HepG2 (cell line): ENCODE data around the gene KBTBD3. TPM values are rescaled to one million over a fixed set of nuclear protein-coding genes. Genes with fewer than 3 reads are reported as not detected.

Experiments
- ARID2 ChIP-seq: sonication (generic); formaldehyde crosslinking; IDR thresholded peaks from 2 replicates; pipeline ENCODE4 v1.8.1; 2022; ENCODE audit warnings: mild to moderate bottlenecking, missing genetic modification reagents, borderline replicate concordance
- FOXC1 ChIP-seq: sonication (generic); formaldehyde crosslinking; IDR thresholded peaks from 2 replicates; pipeline ENCODE4 v1.8.0; 2022; ENCODE audit warnings: mild to moderate bottlenecking, missing genetic modification reagents, borderline replicate concordance
- HOXA5 ChIP-seq: sonication (generic); formaldehyde crosslinking; IDR thresholded peaks from 2 replicates; pipeline ENCODE4 v1.4.0; 2020; ENCODE audit warnings: missing genetic modification reagents
- MED1 ChIP-seq: sonication (generic); formaldehyde crosslinking; IDR thresholded peaks from 2 replicates; pipeline ENCODE4 v1.4.0; 2020; ENCODE audit warnings: missing genetic modification reagents
- SP2 ChIP-seq: sonication (generic); formaldehyde crosslinking; IDR thresholded peaks from 2 replicates; pipeline ENCODE4 v1.5.1; 2020; ENCODE audit warnings: mild to moderate bottlenecking, missing genetic modification reagents
- ZC3H13 ChIP-seq: sonication (generic); formaldehyde crosslinking; IDR thresholded peaks from 2 replicates; pipeline ENCODE4 v1.8.1; 2023; ENCODE audit warnings: mild to moderate bottlenecking, missing genetic modification reagents, moderate library complexity
- ZFP90 ChIP-seq: sonication (generic); formaldehyde crosslinking; IDR thresholded peaks from 2 replicates; pipeline ENCODE4 v1.8.0; 2022; ENCODE audit warnings: missing genetic modification reagents, mild to moderate bottlenecking, inconsistent platforms, borderline replicate concordance
- ZNF101 ChIP-seq: sonication (generic); formaldehyde crosslinking; IDR thresholded peaks from 2 replicates; pipeline ENCODE4 v1.4.0; 2020; ENCODE audit warnings: mild to moderate bottlenecking, low read depth, missing genetic modification reagents, borderline replicate concordance
- ZNF333 ChIP-seq: sonication (generic); formaldehyde crosslinking; IDR thresholded peaks from 2 replicates; pipeline ENCODE4 v1.4.0; 2020; ENCODE audit warnings: mild to moderate bottlenecking, missing genetic modification reagents, borderline replicate concordance
- ZNF430 ChIP-seq: sonication (generic); formaldehyde crosslinking; IDR thresholded peaks from 2 replicates; pipeline ENCODE4 v1.9.0; 2021; ENCODE audit warnings: mild to moderate bottlenecking, missing genetic modification reagents
- ZNF558 ChIP-seq: sonication (generic); formaldehyde crosslinking; IDR thresholded peaks from 2 replicates; pipeline ENCODE4 v1.9.0; 2022; ENCODE audit warnings: mild to moderate bottlenecking, missing genetic modification reagents, borderline replicate concordance
- ZNF644 ChIP-seq: IDR thresholded peaks from 2 replicates; pipeline ENCODE4 v1.6.1; 2016; ENCODE audit warnings: low read depth
- ZNF652 ChIP-seq: IDR thresholded peaks from 2 replicates; pipeline ENCODE4 v1.6.1; 2016; ENCODE audit warnings: low read depth, borderline replicate concordance
- ZSCAN25 ChIP-seq: sonication (generic); formaldehyde crosslinking; IDR thresholded peaks from 2 replicates; pipeline ENCODE4 v1.8.0; 2022; ENCODE audit warnings: mild to moderate bottlenecking, missing genetic modification reagents
- polyA plus RNA-seq, 8 experiments: library from polyadenylated mRNA; depleted of rRNA in 3 of 8; stranded (reverse) in 7 of 8; unstranded in 1 of 8; fragments of >200 nt; fragmentation: Illumina TruSeq in 4 of 8; extraction: Trizol in 4 of 8; gene quantifications; 2 replicates each; pipeline versions ENCODE4 v1.2.1 to v1.2.3, GENCODE V29; 2011 to 2016; ENCODE audit warnings: low read depth in 4 of 8, missing spikeins in 1 of 8, mixed read lengths in 1 of 8; ENCODE audit not compliant: insufficient read depth in 1 of 8
- total RNA-seq, 5 experiments: library from RNA; depleted of rRNA; stranded (reverse); fragments of >200 nt; fragmentation: Illumina TruSeq; extraction: Trizol; gene quantifications; 2 replicates each; pipeline ENCODE4 v1.2.3, GENCODE V29; 2016; ENCODE audit warnings: low read depth in 1 of 5
- TF ChIP-seq, protein P1 (sequence below): sonication (generic); formaldehyde crosslinking; IDR thresholded peaks from 2 replicates; pipeline ENCODE4 v1.4.0; 2020; ENCODE audit warnings: mild to moderate bottlenecking, missing genetic modification reagents
- TF ChIP-seq, protein P2 (sequence below): sonication (generic); formaldehyde crosslinking; IDR thresholded peaks from 2 replicates; pipeline ENCODE4 v1.8.0; 2022; ENCODE audit warnings: mild to moderate bottlenecking, missing genetic modification reagents; ENCODE audit not compliant: insufficient replicate concordance
- TF ChIP-seq, protein P3 (sequence below): sonication (generic); formaldehyde crosslinking; IDR thresholded peaks from 2 replicates; pipeline ENCODE4 v1.8.1; 2023; ENCODE audit warnings: mild to moderate bottlenecking, missing genetic modification reagents
- TF ChIP-seq, protein P4 (sequence below): sonication (generic); formaldehyde crosslinking; IDR thresholded peaks from 2 replicates; pipeline ENCODE4 v1.5.0; 2020; ENCODE audit warnings: mild to moderate bottlenecking, missing genetic modification reagents

KBTBD3 gene
- total and polyA plus RNA-seq, 2 of the 13 experiments (the other 11 are each of a cell fraction or from before 2014, with no cell fraction given) = 1.8 to 7.4 TPM

DNA sequence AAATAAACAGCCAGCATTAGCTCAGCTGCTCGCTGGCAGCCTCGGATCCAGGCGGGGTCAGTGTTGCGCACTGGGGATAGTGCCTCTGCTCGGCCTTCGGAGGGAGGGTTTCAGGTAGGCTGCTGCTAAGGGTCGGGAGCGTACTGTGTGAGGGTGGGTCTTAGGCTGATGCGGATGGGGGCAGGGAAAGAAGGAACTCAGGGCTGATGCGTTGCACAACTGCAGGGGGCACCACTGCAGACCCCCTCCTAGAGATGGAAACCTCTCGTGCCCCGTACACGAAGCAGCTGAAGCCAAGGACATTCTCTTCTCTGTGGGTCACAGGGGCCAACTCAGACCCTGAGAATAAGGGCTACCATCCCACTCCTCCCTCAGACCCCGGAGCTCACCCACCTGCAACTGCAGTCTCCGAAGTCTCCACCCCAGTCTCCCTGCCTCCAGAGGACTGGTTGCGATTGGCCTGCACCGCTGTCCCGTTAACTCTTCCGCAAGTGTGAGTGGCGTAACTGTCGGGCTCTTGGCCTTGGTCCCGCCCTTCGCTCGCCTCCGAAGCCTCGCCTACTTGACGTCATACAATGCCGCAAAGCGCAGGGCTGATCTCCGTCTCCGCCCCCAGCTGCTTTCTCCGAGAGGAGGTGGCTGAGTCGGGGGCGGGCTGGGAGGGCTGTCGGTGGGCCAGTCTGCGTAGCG, at the start of gene KBTBD3 (continued):
- TF ChIP-seq, protein P1, sequence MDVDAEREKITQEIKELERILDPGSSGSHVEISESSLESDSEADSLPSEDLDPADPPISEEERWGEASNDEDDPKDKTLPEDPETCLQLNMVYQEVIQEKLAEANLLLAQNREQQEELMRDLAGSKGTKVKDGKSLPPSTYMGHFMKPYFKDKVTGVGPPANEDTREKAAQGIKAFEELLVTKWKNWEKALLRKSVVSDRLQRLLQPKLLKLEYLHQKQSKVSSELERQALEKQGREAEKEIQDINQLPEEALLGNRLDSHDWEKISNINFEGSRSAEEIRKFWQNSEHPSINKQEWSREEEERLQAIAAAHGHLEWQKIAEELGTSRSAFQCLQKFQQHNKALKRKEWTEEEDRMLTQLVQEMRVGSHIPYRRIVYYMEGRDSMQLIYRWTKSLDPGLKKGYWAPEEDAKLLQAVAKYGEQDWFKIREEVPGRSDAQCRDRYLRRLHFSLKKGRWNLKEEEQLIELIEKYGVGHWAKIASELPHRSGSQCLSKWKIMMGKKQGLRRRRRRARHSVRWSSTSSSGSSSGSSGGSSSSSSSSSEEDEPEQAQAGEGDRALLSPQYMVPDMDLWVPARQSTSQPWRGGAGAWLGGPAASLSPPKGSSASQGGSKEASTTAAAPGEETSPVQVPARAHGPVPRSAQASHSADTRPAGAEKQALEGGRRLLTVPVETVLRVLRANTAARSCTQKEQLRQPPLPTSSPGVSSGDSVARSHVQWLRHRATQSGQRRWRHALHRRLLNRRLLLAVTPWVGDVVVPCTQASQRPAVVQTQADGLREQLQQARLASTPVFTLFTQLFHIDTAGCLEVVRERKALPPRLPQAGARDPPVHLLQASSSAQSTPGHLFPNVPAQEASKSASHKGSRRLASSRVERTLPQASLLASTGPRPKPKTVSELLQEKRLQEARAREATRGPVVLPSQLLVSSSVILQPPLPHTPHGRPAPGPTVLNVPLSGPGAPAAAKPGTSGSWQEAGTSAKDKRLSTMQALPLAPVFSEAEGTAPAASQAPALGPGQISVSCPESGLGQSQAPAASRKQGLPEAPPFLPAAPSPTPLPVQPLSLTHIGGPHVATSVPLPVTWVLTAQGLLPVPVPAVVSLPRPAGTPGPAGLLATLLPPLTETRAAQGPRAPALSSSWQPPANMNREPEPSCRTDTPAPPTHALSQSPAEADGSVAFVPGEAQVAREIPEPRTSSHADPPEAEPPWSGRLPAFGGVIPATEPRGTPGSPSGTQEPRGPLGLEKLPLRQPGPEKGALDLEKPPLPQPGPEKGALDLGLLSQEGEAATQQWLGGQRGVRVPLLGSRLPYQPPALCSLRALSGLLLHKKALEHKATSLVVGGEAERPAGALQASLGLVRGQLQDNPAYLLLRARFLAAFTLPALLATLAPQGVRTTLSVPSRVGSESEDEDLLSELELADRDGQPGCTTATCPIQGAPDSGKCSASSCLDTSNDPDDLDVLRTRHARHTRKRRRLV (CRISPR knock-in tag) = no peak; the same call in 1 of the 2 replicates
- TF ChIP-seq MED1 (CRISPR knock-in tag) (no peak; the same call in 1 of the 2 replicates), ZNF558 (CRISPR knock-in tag) (no peak), ZNF333 (CRISPR knock-in tag) (0 out of 2 replicates have a peak, but pooled peaks have one; percentile 22), ZNF430 (CRISPR knock-in tag) (peak; percentile 74; the same call in 1 of the 2 replicates), HOXA5 (CRISPR knock-in tag) (peak; percentile 71; the same call in 1 of the 2 replicates), ZSCAN25 (CRISPR knock-in tag) (peak; percentile 10; the same call in 1 of the 2 replicates), ZNF101 (CRISPR knock-in tag) (no peak), ARID2 (CRISPR knock-in tag) (peak; percentile 89; the same call in 1 of the 2 replicates), ZC3H13 (CRISPR knock-in tag) (no peak), ZNF644 (CRISPR knock-in tag) (peak; percentile 21; the same call in 1 of the 2 replicates), SP2 (peak; percentile 96), ZFP90 (CRISPR knock-in tag) (peak; percentile 87), ZNF652 (CRISPR knock-in tag) (no peak), FOXC1 (CRISPR knock-in tag) (peak; percentile 88)
- TF ChIP-seq, protein P2, sequence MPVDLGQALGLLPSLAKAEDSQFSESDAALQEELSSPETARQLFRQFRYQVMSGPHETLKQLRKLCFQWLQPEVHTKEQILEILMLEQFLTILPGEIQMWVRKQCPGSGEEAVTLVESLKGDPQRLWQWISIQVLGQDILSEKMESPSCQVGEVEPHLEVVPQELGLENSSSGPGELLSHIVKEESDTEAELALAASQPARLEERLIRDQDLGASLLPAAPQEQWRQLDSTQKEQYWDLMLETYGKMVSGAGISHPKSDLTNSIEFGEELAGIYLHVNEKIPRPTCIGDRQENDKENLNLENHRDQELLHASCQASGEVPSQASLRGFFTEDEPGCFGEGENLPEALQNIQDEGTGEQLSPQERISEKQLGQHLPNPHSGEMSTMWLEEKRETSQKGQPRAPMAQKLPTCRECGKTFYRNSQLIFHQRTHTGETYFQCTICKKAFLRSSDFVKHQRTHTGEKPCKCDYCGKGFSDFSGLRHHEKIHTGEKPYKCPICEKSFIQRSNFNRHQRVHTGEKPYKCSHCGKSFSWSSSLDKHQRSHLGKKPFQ (CRISPR knock-in tag) = no peak
- TF ChIP-seq, protein P3, sequence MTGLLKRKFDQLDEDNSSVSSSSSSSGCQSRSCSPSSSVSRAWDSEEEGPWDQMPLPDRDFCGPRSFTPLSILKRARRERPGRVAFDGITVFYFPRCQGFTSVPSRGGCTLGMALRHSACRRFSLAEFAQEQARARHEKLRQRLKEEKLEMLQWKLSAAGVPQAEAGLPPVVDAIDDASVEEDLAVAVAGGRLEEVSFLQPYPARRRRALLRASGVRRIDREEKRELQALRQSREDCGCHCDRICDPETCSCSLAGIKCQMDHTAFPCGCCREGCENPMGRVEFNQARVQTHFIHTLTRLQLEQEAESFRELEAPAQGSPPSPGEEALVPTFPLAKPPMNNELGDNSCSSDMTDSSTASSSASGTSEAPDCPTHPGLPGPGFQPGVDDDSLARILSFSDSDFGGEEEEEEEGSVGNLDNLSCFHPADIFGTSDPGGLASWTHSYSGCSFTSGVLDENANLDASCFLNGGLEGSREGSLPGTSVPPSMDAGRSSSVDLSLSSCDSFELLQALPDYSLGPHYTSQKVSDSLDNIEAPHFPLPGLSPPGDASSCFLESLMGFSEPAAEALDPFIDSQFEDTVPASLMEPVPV = 0 out of 2 replicates have a peak, but pooled peaks have one; percentile 33
- TF ChIP-seq, protein P4, sequence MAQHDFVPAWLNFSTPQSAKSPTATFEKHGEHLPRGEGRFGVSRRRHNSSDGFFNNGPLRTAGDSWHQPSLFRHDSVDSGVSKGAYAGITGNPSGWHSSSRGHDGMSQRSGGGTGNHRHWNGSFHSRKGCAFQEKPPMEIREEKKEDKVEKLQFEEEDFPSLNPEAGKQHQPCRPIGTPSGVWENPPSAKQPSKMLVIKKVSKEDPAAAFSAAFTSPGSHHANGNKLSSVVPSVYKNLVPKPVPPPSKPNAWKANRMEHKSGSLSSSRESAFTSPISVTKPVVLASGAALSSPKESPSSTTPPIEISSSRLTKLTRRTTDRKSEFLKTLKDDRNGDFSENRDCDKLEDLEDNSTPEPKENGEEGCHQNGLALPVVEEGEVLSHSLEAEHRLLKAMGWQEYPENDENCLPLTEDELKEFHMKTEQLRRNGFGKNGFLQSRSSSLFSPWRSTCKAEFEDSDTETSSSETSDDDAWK = no peak
